Esophagus squamous epithelium (tissue), 5 donors: ENCODE data around the gene CYB5R3. TPM values are rescaled to one million over a fixed set of nuclear protein-coding genes. Genes with fewer than 3 reads are reported as not detected.
"Not testable (repeated sequence)": the region's sequence is repeated elsewhere in the genome, so short reads cannot be mapped to it uniquely, and the experiment has no call there.

ENCODE experiments used
- DNase-seq: peaks from one replicate; lab custom pipeline; 2025; lab: John Stamatoyannopoulos, UW
- H3K27ac ChIP-seq, 4 donors: fragments of 200-600 bp; sonication (generic); one replicate each; pipeline ENCODE4 v1.5.1; 2016 to 2019; ENCODE audit warnings: mild to moderate bottlenecking in 1 of 4
- H3K27me3 ChIP-seq, 4 donors: fragments of 200-600 bp; sonication (generic); 1 replicate in 3 of 4; 2 replicates in 1 of 4; pipeline versions ENCODE4 v1.5.1 to v1.6.0; 2017 to 2021; ENCODE audit warnings: antibody characterized with exemption in 1 of 4
- H3K36me3 ChIP-seq, 3 donors: fragments of 200-600 bp; sonication (generic); one replicate each; pipeline ENCODE4 v1.5.1; 2016 to 2019
- H3K4me1 ChIP-seq, 3 donors: fragments of 200-600 bp; sonication (generic); one replicate each; pipeline ENCODE4 v1.5.1; 2017 to 2019
- H3K4me3 ChIP-seq, 4 donors: fragments of 200-600 bp; sonication (generic); 1 replicate in 3 of 4; 2 replicates in 1 of 4; pipeline ENCODE4 v1.5.1; 2016 to 2019; ENCODE audit warnings: mild to moderate bottlenecking in 2 of 4, moderate library complexity in 1 of 4
- H3K9me3 ChIP-seq, 3 donors: fragments of 200-600 bp; sonication (generic); one replicate each; pipeline ENCODE4 v1.5.1; 2016 to 2019
- CTCF ChIP-seq, 6 experiments: fragments of 450-650 bp in 4 of 6; fragments of 200-600 bp in 2 of 6; sonication (generic) in 2 of 6; IDR thresholded peaks; one replicate each; pipeline ENCODE4 v1.5.1; 2016 to 2019; ENCODE audit warnings: antibody characterized with exemption in 6 of 6, mild to moderate bottlenecking in 4 of 6, moderate library complexity in 4 of 6
- POLR2A ChIP-seq, 4 donors: fragments of 450-650 bp; IDR thresholded peaks; one replicate each; pipeline ENCODE4 v1.6.1; 2017; ENCODE audit warnings: antibody characterized with exemption in 4 of 4, mild to moderate bottlenecking in 4 of 4, moderate library complexity in 3 of 4
- WGBS, 2 donors: methylation state at CpG; one replicate each; pipeline ENCODE4 v1.1.5; 2018; 5-methylcytosine and 5-hydroxymethylcytosine counted together
- intact Hi-C: fragments of 100-400 bp; cut with DNase I; formaldehyde crosslinking; loops from one replicate; pipeline ENCODE4 v1.15.0; 2022
- total RNA-seq, 4 donors: library from RNA; depleted of rRNA; stranded (reverse); fragments of >200 nt; gene quantifications; one replicate each; pipeline ENCODE4 v1.1.0, GENCODE V29; 2016
- donor health status: DM: yes; HTN: yes; CAD: no.

The CYB5R3 gene
- total RNA-seq, 4 donors from 2014 or later = 49.5 to 81.6 (median 71.7) TPM

- H3K4me1 ChIP-seq = peaks cover 7 to 19% (median 8%) of the 10 kb centered on the region in 3 donors
- no peak for DNase-seq
- H3K36me3 ChIP-seq = peaks cover 20 to 78% (median 28%) of the 10 kb centered on the region in 3 donors
- H3K27me3 ChIP-seq = no peaks in the 10 kb centered on the region
- H3K9me3 ChIP-seq = no peaks in the 10 kb centered on the region
- TF ChIP-seq CTCF (IDR thresholded peaks at IDR 0.05) (no peak), POLR2A (IDR thresholded peaks at IDR 0.05) (no peak)
- 80% methylated on average over 2 of the region's 4 CpGs; no CpG with 5 or more reads in 1 of the 2 donors for WGBS, 2 donors
- intact Hi-C loops = no loop called here
- H3K4me3 ChIP-seq = no peak overlapping the region
- no peak overlapping the region for H3K27ac ChIP-seq
These were observed 64.7 kb downstream of the CYB5R3 start for GRCh38 chr22:42584364-42584940.

- WGBS, 2 donors = 75 to 89% methylated on average over 1 of the region's 1 CpG
- Histone ChIP-seq H3K4me3 (no peak overlapping the region), H3K9me3 (no peaks in the 10 kb centered on the region), H3K27ac (no peak overlapping the region), H3K36me3 (peaks cover 20 to 78% (median 32%) of the 10 kb centered on the region in 3 donors), H3K4me1 (peaks cover 7 to 19% (median 8%) of the 10 kb centered on the region in 3 donors), H3K27me3 (no peaks in the 10 kb centered on the region)
- TF ChIP-seq POLR2A (IDR thresholded peaks at IDR 0.05) (no peak), CTCF (IDR thresholded peaks at IDR 0.05) (no peak)
- DNase-seq = no peak
- intact Hi-C loops = no loop called here
These were observed 66.2 kb downstream of the CYB5R3 start for GRCh38 chr22:42582987-42583386.

- Histone ChIP-seq H3K27ac (peak overlapping the region; percentile 70 to 86 (median 82)), H3K27me3 (no peaks in the 10 kb centered on the region), H3K36me3 (peaks cover 15 to 78% (median 30%) of the 10 kb centered on the region in 3 donors), H3K4me1 (peaks cover 7 to 19% (median 8%) of the 10 kb centered on the region in 3 donors), H3K4me3 (peak overlapping the region; percentile 76 to 95 (median 82)), H3K9me3 (no peaks in the 10 kb centered on the region)
- DNase-seq = no peak
- no peak for TF ChIP-seq CTCF (IDR thresholded peaks at IDR 0.05)
- peak in 2 of 4 donors; percentile 27 to 53 for TF ChIP-seq POLR2A (IDR thresholded peaks at IDR 0.05)
- whole genome bisulfite sequencing, 2 donors = 24 to 36% methylated on average over 9 to 13 of the region's 64 CpGs
- intact Hi-C loops = no loop called here
These were observed 67.2 kb downstream of the CYB5R3 start for GRCh38 chr22:42581762-42582716.

- H3K27ac ChIP-seq = peak overlapping the region; percentile 70 to 86 (median 82)
- 0% methylated on average over 7 to 9 of the region's 22 CpGs for WGBS, 2 donors
- peaks cover 15 to 78% (median 26%) of the 10 kb centered on the region in 3 donors for H3K36me3 ChIP-seq
- DNase-seq, H3K27me3 ChIP-seq, intact Hi-C loops, H3K9me3 ChIP-seq: not testable (repeated sequence)
- peak overlapping the region; percentile 76 to 95 (median 82) for H3K4me3 ChIP-seq
- peaks cover 7 to 19% (median 8%) of the 10 kb centered on the region in 3 donors for H3K4me1 ChIP-seq
These were observed 67.9 kb downstream of the CYB5R3 start for GRCh38 chr22:42581194-42581761.

GRCh38 chr22:42580040-42580439 is 69.2 kb downstream of the CYB5R3 start:
- H3K27me3 ChIP-seq, intact Hi-C loops, H3K9me3 ChIP-seq, H3K27ac ChIP-seq, DNase-seq, H3K4me3 ChIP-seq: not testable (repeated sequence)
- H3K4me1 ChIP-seq = peaks cover 7 to 19% (median 8%) of the 10 kb centered on the region in 3 donors
- 70 to 92% methylated on average over 2 of the region's 4 CpGs for WGBS, 2 donors
- peaks cover 7 to 74% (median 16%) of the 10 kb centered on the region in 3 donors for H3K36me3 ChIP-seq
